Measurements from ENCODE around the gene SRRM3. TPM values are rescaled to one million over a fixed set of nuclear protein-coding genes. Genes with fewer than 3 reads are reported as not detected.

The SRRM3 gene
- polyA plus RNA-seq, 1 of the 3 experiments (the other 2 are of a cell fraction), result 2.7 TPM

DNA sequence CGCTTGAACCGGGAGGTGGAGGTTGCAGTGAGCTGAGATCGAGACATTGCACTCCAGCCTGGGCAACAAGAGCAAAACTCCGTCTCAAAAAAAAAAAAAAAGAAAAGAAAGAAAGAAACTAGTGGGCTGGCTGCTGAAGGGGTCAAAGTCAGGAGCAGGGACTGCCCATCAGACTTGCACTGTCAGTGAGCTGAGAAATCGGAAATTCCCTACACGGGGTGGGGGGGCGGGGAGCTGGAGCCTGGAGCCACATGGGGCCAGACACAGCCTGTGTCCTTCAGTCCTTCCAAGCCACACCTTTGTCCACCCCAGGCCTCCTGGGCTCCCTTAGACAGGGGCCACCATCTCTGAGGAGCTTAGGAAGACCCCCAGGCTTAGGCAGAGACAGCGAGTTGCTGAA, 34.5 kb downstream of the SRRM3 start:
- ChIA-PET CTCF (interaction anchor here (0.9 to 4.2 kb wide), 7 partner anchors 10 to 78 kb away, joined by 3 to 42 read pairs (median 4); partner anchors contain the start of gene SRRM3), POLR2A (no interaction called here)
- no peaks in the 10 kb centered on the region for H3K79me2 ChIP-seq (ENCODE audit: insufficient read depth)
- H3K9me2 ChIP-seq, result no peaks in the 10 kb centered on the region
- no peak overlapping the region for H3K9ac ChIP-seq
- DNase-seq, result no peak
- no peaks in the 10 kb centered on the region for H3K9me3 ChIP-seq
- H4K20me1 ChIP-seq (ENCODE audit: insufficient read depth), result no peaks in the 10 kb centered on the region
- no peak overlapping the region for H3K27ac ChIP-seq (ENCODE audit: low read depth in 2 of 2, low read length in 1 of 2)
- no peaks in the 10 kb centered on the region for H3K27me3 ChIP-seq (ENCODE audit: insufficient read depth)
- 85% methylated on average over 8 of the region's 8 CpGs for WGBS (ENCODE audit: low lambda C conversion rate)
- no peaks in the 10 kb centered on the region for H3K36me3 ChIP-seq (replicated peaks in 1 of 2; ENCODE audit: control insufficient read depth in 1 of 2, insufficient read depth in 2 of 2, low read length in 1 of 2)
- no peak for TF ChIP-seq RCOR1 (IDR thresholded peaks at IDR 0.05; ENCODE audit: low read length)
- H3K4me3 ChIP-seq (ENCODE audit: low read depth in 2 of 2, low read length in 1 of 2), result no peak overlapping the region
- H2AFZ ChIP-seq (ENCODE audit: low read depth), result no peak overlapping the region
- no peaks in the 10 kb centered on the region for H3F3A ChIP-seq (replicated peaks; ENCODE audit: insufficient read depth)
- H3K4me1 ChIP-seq (ENCODE audit: control insufficient read depth in 1 of 2, insufficient read depth in 2 of 2, low read depth in 1 of 2, low read length in 1 of 2), result peaks cover 0 to 8% of the 10 kb centered on the region in 2 experiments; a peak in 1 of 4 replicates
- H3K4me2 ChIP-seq, result no peak overlapping the region

DNA sequence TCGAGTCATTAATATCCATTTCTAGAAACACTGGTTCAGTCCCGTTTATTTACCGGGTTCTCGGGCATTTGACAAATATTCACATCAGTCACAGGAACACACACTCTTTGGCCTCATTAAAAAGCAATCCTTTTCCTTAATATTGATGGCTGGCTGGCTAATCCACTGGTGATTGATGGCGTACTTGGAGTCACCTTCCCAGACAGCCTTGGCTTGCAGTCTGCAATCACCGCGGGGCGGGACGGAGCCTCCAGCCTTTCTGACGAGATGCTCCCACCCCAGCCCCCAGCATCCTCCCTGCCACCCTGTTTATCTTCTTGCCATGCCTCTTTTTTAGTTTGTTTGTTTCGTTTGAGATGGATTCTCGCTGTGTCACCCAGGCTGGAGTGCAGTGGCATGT, 36.6 kb downstream of the SRRM3 start:
- WGBS (ENCODE audit: low lambda C conversion rate), result 65% methylated on average over 12 of the region's 12 CpGs
- CTCF ChIA-PET, result no interaction called here
- no peaks in the 10 kb centered on the region for H3K36me3 ChIP-seq (replicated peaks in 1 of 2; ENCODE audit: control insufficient read depth in 1 of 2, insufficient read depth in 2 of 2, low read length in 1 of 2)

DNA sequence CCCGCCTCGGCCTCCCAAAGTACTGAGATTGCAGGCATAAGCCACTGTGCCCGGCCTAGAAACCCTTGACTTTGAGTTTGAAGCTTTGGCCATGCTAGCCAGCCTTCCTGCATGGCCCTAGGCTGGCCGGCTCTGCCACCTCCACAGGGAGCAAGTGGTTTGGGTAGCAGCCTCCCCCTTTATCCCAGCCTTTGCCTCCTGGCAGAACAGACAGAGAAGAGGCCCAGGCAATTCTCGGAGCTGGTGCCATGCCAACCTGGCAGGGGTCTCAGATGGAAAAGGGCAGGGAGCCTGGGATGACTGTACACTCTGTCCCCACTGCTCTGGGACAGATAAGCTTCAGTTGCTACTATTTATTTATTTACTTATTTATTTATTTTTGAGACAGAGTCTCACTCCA, 39.4 kb downstream of the SRRM3 start:
- CTCF ChIA-PET, result interaction anchor here (1.0 to 1.6 kb wide), 3 partner anchors 13 to 63 kb away, joined by 3 to 7 read pairs (median 4); no protein-coding TSS in a partner anchor
- POLR2A ChIA-PET, result no interaction called here

More for the DNA sequence above, 36.6 kb downstream of the SRRM3 start:
- no peak overlapping the region for H3K4me2 ChIP-seq
- no peak overlapping the region for H3K4me3 ChIP-seq (ENCODE audit: low read depth in 2 of 2, low read length in 1 of 2)
- no peaks in the 10 kb centered on the region for H3K9me2 ChIP-seq
- no peaks in the 10 kb centered on the region for H3F3A ChIP-seq (replicated peaks; ENCODE audit: insufficient read depth)
- no peak overlapping the region for H2AFZ ChIP-seq (ENCODE audit: low read depth)
- DNase-seq, result no peak
- H3K9ac ChIP-seq, result no peak overlapping the region
- H3K27me3 ChIP-seq (ENCODE audit: insufficient read depth), result no peaks in the 10 kb centered on the region
- H3K79me2 ChIP-seq (ENCODE audit: insufficient read depth), result no peaks in the 10 kb centered on the region
- no peaks in the 10 kb centered on the region for H3K9me3 ChIP-seq
- POLR2A ChIA-PET, result interaction anchor here (1.0 kb wide), 1 partner anchor 53 kb away, joined by 3 read pairs; no protein-coding TSS in a partner anchor
- TF ChIP-seq, protein P1, sequence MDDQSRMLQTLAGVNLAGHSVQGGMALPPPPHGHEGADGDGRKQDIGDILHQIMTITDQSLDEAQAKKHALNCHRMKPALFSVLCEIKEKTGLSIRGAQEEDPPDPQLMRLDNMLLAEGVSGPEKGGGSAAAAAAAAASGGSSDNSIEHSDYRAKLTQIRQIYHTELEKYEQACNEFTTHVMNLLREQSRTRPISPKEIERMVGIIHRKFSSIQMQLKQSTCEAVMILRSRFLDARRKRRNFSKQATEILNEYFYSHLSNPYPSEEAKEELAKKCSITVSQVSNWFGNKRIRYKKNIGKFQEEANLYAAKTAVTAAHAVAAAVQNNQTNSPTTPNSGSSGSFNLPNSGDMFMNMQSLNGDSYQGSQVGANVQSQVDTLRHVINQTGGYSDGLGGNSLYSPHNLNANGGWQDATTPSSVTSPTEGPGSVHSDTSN (IDR thresholded peaks at IDR 0.05), result no peak
- no peak overlapping the region for H3K27ac ChIP-seq (ENCODE audit: low read depth in 2 of 2, low read length in 1 of 2)
- no peaks in the 10 kb centered on the region for H4K20me1 ChIP-seq (ENCODE audit: insufficient read depth)
- H3K4me1 ChIP-seq (ENCODE audit: control insufficient read depth in 1 of 2, insufficient read depth in 2 of 2, low read depth in 1 of 2, low read length in 1 of 2), result peaks cover 0 to 8% of the 10 kb centered on the region in 2 experiments; a peak in 1 of 4 replicates

More for the DNA sequence above, 39.4 kb downstream of the SRRM3 start:
- Histone ChIP-seq H3K27me3 (ENCODE audit: insufficient read depth) (no peaks in the 10 kb centered on the region), H3F3A (replicated peaks; ENCODE audit: insufficient read depth) (no peaks in the 10 kb centered on the region), H3K4me3 (ENCODE audit: low read depth in 2 of 2, low read length in 1 of 2) (no peak overlapping the region), H2AFZ (ENCODE audit: low read depth) (no peak overlapping the region), H4K20me1 (ENCODE audit: insufficient read depth) (no peaks in the 10 kb centered on the region), H3K9ac (no peak overlapping the region), H3K4me2 (no peak overlapping the region), H3K9me3 (no peaks in the 10 kb centered on the region), H3K4me1 (ENCODE audit: control insufficient read depth in 1 of 2, insufficient read depth in 2 of 2, low read depth in 1 of 2, low read length in 1 of 2) (peaks cover 0 to 8% of the 10 kb centered on the region in 2 experiments; a peak in 1 of 4 replicates), H3K79me2 (ENCODE audit: insufficient read depth) (no peaks in the 10 kb centered on the region), H3K27ac (ENCODE audit: low read depth in 2 of 2, low read length in 1 of 2) (no peak overlapping the region), H3K36me3 (replicated peaks in 1 of 2; ENCODE audit: control insufficient read depth in 1 of 2, insufficient read depth in 2 of 2, low read length in 1 of 2) (no peaks in the 10 kb centered on the region), H3K9me2 (no peaks in the 10 kb centered on the region)
- 63% methylated on average over 5 of the region's 5 CpGs for WGBS (ENCODE audit: low lambda C conversion rate)
- no peak for DNase-seq
- no peak for TF ChIP-seq JUND (IDR thresholded peaks at IDR 0.05)
- no peak for TF ChIP-seq TAF1 (IDR thresholded peaks at IDR 0.05; ENCODE audit: borderline replicate concordance, low read depth, low read length)
- TF ChIP-seq, protein P2, sequence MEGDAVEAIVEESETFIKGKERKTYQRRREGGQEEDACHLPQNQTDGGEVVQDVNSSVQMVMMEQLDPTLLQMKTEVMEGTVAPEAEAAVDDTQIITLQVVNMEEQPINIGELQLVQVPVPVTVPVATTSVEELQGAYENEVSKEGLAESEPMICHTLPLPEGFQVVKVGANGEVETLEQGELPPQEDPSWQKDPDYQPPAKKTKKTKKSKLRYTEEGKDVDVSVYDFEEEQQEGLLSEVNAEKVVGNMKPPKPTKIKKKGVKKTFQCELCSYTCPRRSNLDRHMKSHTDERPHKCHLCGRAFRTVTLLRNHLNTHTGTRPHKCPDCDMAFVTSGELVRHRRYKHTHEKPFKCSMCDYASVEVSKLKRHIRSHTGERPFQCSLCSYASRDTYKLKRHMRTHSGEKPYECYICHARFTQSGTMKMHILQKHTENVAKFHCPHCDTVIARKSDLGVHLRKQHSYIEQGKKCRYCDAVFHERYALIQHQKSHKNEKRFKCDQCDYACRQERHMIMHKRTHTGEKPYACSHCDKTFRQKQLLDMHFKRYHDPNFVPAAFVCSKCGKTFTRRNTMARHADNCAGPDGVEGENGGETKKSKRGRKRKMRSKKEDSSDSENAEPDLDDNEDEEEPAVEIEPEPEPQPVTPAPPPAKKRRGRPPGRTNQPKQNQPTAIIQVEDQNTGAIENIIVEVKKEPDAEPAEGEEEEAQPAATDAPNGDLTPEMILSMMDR (IDR thresholded peaks at IDR 0.05), result no peak
- TF ChIP-seq, protein P1 (IDR thresholded peaks at IDR 0.05), result no peak
- no peak for TF ChIP-seq GATA2 (CRISPR knock-in tag; IDR thresholded peaks at IDR 0.05)
- TF ChIP-seq ELF1 (IDR thresholded peaks at IDR 0.05), result no peak
- no peak for TF ChIP-seq MEF2A (IDR thresholded peaks at IDR 0.05; ENCODE audit: borderline replicate concordance, low read depth)
- no peak for TF ChIP-seq RAD21 (IDR thresholded peaks at IDR 0.05; ENCODE audit: low read length)
- TF ChIP-seq, protein P3, sequence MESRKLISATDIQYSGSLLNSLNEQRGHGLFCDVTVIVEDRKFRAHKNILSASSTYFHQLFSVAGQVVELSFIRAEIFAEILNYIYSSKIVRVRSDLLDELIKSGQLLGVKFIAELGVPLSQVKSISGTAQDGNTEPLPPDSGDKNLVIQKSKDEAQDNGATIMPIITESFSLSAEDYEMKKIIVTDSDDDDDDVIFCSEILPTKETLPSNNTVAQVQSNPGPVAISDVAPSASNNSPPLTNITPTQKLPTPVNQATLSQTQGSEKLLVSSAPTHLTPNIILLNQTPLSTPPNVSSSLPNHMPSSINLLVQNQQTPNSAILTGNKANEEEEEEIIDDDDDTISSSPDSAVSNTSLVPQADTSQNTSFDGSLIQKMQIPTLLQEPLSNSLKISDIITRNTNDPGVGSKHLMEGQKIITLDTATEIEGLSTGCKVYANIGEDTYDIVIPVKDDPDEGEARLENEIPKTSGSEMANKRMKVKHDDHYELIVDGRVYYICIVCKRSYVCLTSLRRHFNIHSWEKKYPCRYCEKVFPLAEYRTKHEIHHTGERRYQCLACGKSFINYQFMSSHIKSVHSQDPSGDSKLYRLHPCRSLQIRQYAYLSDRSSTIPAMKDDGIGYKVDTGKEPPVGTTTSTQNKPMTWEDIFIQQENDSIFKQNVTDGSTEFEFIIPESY (IDR thresholded peaks at IDR 0.05; ENCODE audit: borderline replicate concordance, low read depth), result no peak
- TF ChIP-seq NRF1 (IDR thresholded peaks at IDR 0.05; ENCODE audit: low read depth, low read length), result no peak
- TF ChIP-seq, protein P4, sequence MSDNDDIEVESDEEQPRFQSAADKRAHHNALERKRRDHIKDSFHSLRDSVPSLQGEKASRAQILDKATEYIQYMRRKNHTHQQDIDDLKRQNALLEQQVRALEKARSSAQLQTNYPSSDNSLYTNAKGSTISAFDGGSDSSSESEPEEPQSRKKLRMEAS (IDR thresholded peaks at IDR 0.05; ENCODE audit: low read depth), result no peak
